Measurements from ENCODE around the gene LYSMD1.

DNA sequence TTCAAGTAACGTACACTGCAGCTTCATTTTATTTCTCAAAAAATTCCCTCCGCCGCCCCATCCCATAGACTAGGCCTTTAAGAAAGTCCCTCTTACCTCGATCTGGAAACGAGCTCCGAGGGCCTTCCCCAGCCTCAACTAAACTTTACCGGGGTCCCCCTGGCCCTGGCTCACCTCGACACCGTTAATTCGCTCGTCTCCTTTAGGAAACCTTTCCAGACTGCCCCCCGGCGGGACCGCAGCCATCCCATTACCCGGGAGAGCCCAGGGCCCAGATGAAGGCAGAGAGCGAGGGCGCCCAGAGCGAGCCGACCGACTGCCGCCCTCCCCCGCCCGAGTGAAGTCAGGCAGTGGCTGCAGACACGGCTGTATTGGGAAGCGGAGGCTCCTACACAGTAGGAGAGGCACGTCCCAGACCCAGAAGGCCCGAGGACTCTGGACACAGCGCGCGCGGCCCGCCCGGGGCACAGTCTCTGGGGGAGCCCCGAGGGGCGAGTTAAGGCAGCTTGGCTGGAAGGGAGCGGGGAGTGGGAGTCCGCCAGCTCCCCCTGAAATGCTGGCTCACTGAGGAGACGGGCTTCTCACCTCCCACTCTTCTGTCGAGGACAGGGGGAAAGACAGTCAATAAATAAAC lies 33.9 kb downstream of the LYSMD1 start:
- TF ChIP-seq, protein P1, sequence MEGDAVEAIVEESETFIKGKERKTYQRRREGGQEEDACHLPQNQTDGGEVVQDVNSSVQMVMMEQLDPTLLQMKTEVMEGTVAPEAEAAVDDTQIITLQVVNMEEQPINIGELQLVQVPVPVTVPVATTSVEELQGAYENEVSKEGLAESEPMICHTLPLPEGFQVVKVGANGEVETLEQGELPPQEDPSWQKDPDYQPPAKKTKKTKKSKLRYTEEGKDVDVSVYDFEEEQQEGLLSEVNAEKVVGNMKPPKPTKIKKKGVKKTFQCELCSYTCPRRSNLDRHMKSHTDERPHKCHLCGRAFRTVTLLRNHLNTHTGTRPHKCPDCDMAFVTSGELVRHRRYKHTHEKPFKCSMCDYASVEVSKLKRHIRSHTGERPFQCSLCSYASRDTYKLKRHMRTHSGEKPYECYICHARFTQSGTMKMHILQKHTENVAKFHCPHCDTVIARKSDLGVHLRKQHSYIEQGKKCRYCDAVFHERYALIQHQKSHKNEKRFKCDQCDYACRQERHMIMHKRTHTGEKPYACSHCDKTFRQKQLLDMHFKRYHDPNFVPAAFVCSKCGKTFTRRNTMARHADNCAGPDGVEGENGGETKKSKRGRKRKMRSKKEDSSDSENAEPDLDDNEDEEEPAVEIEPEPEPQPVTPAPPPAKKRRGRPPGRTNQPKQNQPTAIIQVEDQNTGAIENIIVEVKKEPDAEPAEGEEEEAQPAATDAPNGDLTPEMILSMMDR (IDR thresholded peaks at IDR 0.05; ENCODE audit: borderline replicate concordance, extremely low read depth, low read length, poor library complexity, severe bottlenecking), result no peak
- no peak for TF ChIP-seq EZH2 (IDR thresholded peaks at IDR 0.05; ENCODE audit: borderline replicate concordance, low read depth, low read length, severe bottlenecking)

All from DND-41 (cell line).